Caco-2 (cell line): ENCODE results near the gene NPY1R. TPM values are rescaled to one million over a fixed set of nuclear protein-coding genes. Genes with fewer than 3 reads are reported as not detected.

Experiments
- BruUV-seq: library from RNA; stranded (reverse); fragments of 400-500 nt; replicated peaks from 2 replicates; lab custom pipeline; 2021; lab: Mats Ljungman, UMichigan
- CTCF ChIA-PET: fragments of 300-600 bp; sonication (Branson Sonifier 250); formaldehyde crosslinking; loops from one replicate; lab custom pipeline; 2022; ENCODE audit warnings: antibody characterized with exemption; lab: Charles Lee
- POLR2A ChIA-PET: fragments of 300-600 bp; sonication (Branson Sonifier 250); formaldehyde crosslinking; loops from one replicate; lab custom pipeline; 2022; ENCODE audit warnings: antibody characterized with exemption; lab: Charles Lee
- DNase-seq, 2 experiments: peaks; one replicate each; pipeline versions ENCODE4 v3.0.0 to v3.0.0-alpha.2; 2020 to 2022
- H3K27me3 ChIP-seq: replicated peaks from 2 replicates; pipeline ENCODE4 v1.6.0; 2011; ENCODE audit warnings: low read length; ENCODE audit not compliant: control insufficient read depth, insufficient read depth
- H3K36me3 ChIP-seq: 2 replicates; pipeline ENCODE4 v1.5.1; 2011; ENCODE audit warnings: low read length; ENCODE audit not compliant: control insufficient read depth, insufficient read depth
- H3K4me1 ChIP-seq: fragments of 250-450 bp; sonication (Bioruptor Pico); 2 replicates; pipeline ENCODE4 v1.5.1; 2020; ENCODE audit warnings: mild to moderate bottlenecking
- H3K4me3 ChIP-seq: 2 replicates; pipeline ENCODE4 v1.5.1; 2011; ENCODE audit warnings: low read depth, mild to moderate bottlenecking, control low read depth, low read length
- H3K9me3 ChIP-seq: fragments of 250-450 bp; sonication (Bioruptor Pico); 2 replicates; pipeline ENCODE4 v1.5.1; 2020; ENCODE audit warnings: mild to moderate bottlenecking, moderate library complexity
- H3K27ac Mint-ChIP-seq: one replicate; pipeline ENCODE4 v1.8.0; 2022; ENCODE audit warnings: mixed read lengths; ENCODE audit not compliant: unreplicated experiment
- H3K27me3 Mint-ChIP-seq: one replicate; pipeline ENCODE4 v1.8.0; 2022; ENCODE audit warnings: mixed read lengths; ENCODE audit not compliant: insufficient read depth, unreplicated experiment
- H3K36me3 Mint-ChIP-seq: one replicate; pipeline ENCODE4 v1.8.0; 2022; ENCODE audit warnings: mild to moderate bottlenecking, mixed read lengths; ENCODE audit not compliant: insufficient read depth, unreplicated experiment
- H3K4me1 Mint-ChIP-seq: one replicate; pipeline ENCODE4 v1.8.0; 2022; ENCODE audit warnings: low read depth, mixed read lengths; ENCODE audit not compliant: unreplicated experiment
- H3K4me3 Mint-ChIP-seq: one replicate; pipeline ENCODE4 v1.8.0; 2022; ENCODE audit warnings: mild to moderate bottlenecking, moderate library complexity, mixed read lengths; ENCODE audit not compliant: unreplicated experiment
- H3K9me3 Mint-ChIP-seq: one replicate; pipeline ENCODE4 v1.8.0; 2022; ENCODE audit warnings: mixed read lengths; ENCODE audit not compliant: unreplicated experiment
- CTCF ChIP-seq, 2 experiments: fragments of 200-600 bp in 1 of 2; IDR thresholded peaks; 1 replicate in 1 of 2; 2 replicates in 1 of 2; pipeline versions ENCODE4 v1.5.1 to v1.8.0; 2011 to 2022; ENCODE audit warnings: antibody characterized with exemption in 1 of 2, control low read depth in 1 of 2, inconsistent platforms in 1 of 2, low read depth in 1 of 2, low read length in 1 of 2, mild to moderate bottlenecking in 1 of 2, moderate library complexity in 1 of 2; ENCODE audit not compliant: insufficient read depth in 1 of 2, severe bottlenecking in 1 of 2, unreplicated experiment in 1 of 2
- intact Hi-C: fragments of 100-400 bp; cut with micrococcal nuclease; formaldehyde crosslinking; loops from one replicate; pipeline ENCODE4 v1.10.0; 2022; ENCODE audit not compliant: unreplicated experiment
- total RNA-seq: library from RNA; stranded (reverse); gene quantifications from 2 replicates; pipeline ENCODE4 v1.2.3, GENCODE V29; 2022

The NPY1R gene
- total RNA-seq, 1 experiment from 2014 or later = 1.5 TPM

DNA sequence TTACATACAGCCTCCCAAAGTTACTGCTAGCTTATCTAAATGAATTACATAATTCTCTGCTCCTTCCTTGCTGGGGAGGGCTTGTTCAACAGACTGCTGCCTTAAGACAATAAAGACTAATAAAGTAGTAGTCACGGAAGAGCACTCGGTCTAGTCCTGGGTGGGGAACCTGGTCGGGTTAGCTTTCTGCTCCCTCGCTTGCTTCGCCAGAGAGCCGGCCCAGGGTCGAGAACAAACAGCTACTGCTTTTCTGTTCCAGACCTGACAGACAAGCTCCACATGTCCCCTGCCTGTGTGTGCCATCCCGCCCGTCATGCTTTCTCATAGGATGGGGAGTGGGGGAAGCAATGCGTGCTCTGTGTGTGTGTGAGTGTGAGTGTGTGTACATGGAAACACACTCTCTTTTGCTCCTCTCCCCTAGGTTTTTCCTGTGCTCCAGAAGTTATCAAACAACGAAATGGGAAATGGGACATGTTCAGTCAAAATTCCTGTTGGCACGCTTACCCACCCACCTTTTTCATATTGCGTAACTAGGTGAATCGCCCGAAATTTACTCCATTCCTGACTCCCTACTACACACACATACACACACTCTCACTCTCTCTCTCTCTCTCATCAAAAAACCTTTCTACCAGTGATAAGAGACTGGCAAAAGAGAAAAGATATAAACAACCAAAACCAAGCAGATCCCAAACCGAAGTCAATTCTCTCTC lies 1.3 kb downstream of the NPY1R start:
- H3K4me1 Mint-ChIP-seq = peaks cover 7% of the 10 kb centered on the region
- no peak overlapping the region for H3K27ac Mint-ChIP-seq
- no peaks in the 10 kb centered on the region for H3K9me3 Mint-ChIP-seq
- BruUV-seq = no TSS peak
- H3K4me3 ChIP-seq = peak overlapping the region; percentile 44
- peaks cover 16% of the 10 kb centered on the region for H3K27me3 Mint-ChIP-seq
- intact Hi-C loops = loop anchor here (5.0 kb wide), 2 partner anchors 59 to 216 kb away; no protein-coding TSS in a partner anchor
- H3K4me3 Mint-ChIP-seq = peak overlapping the region; percentile 87
- H3K9me3 ChIP-seq = no peaks in the 10 kb centered on the region
- DNase-seq = no peak
- no peaks in the 10 kb centered on the region for H3K36me3 ChIP-seq
- H3K4me1 ChIP-seq = no peaks in the 10 kb centered on the region
- no peak for TF ChIP-seq CTCF (IDR thresholded peaks at IDR 0.05; ENCODE audit: insufficient read depth in 1 of 2, low read depth in 1 of 2, low read length in 1 of 2, severe bottlenecking in 1 of 2, unreplicated experiment in 1 of 2)
- H3K36me3 Mint-ChIP-seq = peaks cover 5% of the 10 kb centered on the region
- CTCF ChIA-PET = interaction anchor here (0.6 kb wide), 1 partner anchor 1782 kb away, joined by 3 read pairs; no protein-coding TSS in a partner anchor
- no peaks in the 10 kb centered on the region for H3K27me3 ChIP-seq
- POLR2A ChIA-PET = no interaction called here

DNA sequence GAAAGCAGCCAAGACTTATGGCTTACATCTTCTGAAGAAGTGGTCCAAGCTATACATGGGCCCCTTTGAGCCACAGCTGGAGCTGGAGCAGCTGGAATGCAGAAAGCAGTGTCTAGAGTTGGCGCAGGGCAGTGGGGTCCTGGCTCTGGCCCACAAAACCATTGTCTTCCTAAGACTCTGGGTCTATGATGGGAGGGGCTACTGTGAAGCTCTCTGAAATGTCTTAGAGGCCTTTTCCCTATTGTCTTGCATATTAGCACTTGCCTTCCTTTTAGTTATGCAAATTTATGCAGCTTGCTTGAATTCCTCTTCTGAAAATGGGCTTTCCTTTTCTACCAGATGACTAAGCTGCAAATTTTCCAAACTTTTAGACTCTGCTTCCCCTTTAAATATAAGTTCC lies 15.3 kb downstream of the NPY1R start:
- no peak for TF ChIP-seq CTCF (IDR thresholded peaks at IDR 0.05; ENCODE audit: insufficient read depth in 1 of 2, low read depth in 1 of 2, low read length in 1 of 2, severe bottlenecking in 1 of 2, unreplicated experiment in 1 of 2)
- Histone ChIP-seq H3K27me3 (no peaks in the 10 kb centered on the region), H3K4me3 (no peak overlapping the region), H3K4me1 (no peaks in the 10 kb centered on the region), H3K36me3 (no peaks in the 10 kb centered on the region), H3K9me3 (0 out of 2 replicates have a peak, but pooled peaks cover 4% of the 10 kb centered on the region)
- Mint-ChIP-seq H3K4me1 (no peaks in the 10 kb centered on the region), H3K36me3 (no peaks in the 10 kb centered on the region), H3K27ac (no peak overlapping the region), H3K9me3 (peaks cover 23% of the 10 kb centered on the region), H3K27me3 (no peaks in the 10 kb centered on the region), H3K4me3 (no peak overlapping the region)
- DNase-seq = no peak
- ChIA-PET CTCF (no interaction called here), POLR2A (no interaction called here)
- intact Hi-C loops = no loop called here
- no TSS peak for BruUV-seq

DNA sequence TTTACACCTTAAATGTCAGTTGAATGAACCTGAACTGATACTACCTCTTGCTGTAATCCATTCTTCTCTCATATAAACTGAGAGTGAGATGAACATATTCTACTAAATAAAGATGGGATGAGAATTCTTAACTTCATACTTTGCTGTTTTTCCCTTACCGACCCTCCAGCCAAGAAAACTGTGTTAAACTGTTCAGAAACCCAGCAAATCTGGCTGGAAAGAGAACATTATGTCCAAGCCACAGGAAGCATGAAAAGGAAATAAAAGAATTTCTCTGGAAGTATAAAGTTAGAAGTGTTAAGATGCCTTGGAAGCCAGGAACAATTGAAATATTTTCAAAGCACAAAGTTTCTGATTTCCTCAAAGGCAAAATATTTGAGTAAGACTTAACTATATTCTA lies 22.9 kb downstream of the NPY1R start:
- Mint-ChIP-seq H3K4me1 (no peaks in the 10 kb centered on the region), H3K4me3 (no peak overlapping the region), H3K27ac (no peak overlapping the region), H3K9me3 (no peaks in the 10 kb centered on the region), H3K27me3 (no peaks in the 10 kb centered on the region), H3K36me3 (no peaks in the 10 kb centered on the region)
- intact Hi-C loops = no loop called here
- Histone ChIP-seq H3K27me3 (no peaks in the 10 kb centered on the region), H3K4me3 (no peak overlapping the region), H3K9me3 (no peaks in the 10 kb centered on the region), H3K4me1 (no peaks in the 10 kb centered on the region), H3K36me3 (no peaks in the 10 kb centered on the region)
- no peak for TF ChIP-seq CTCF (IDR thresholded peaks at IDR 0.05; ENCODE audit: insufficient read depth in 1 of 2, low read depth in 1 of 2, low read length in 1 of 2, severe bottlenecking in 1 of 2, unreplicated experiment in 1 of 2)
- BruUV-seq = no TSS peak
- ChIA-PET POLR2A (no interaction called here), CTCF (no interaction called here)
- no peak for DNase-seq
